Nephron (organoid): ENCODE data around the gene MED9.
A peak's percentile ranks its signal among the peaks of the same experiment; 100 is the strongest.

Experiments
- H3K27ac Mint-ChIP-seq, 3 experiments: 2 replicates each; pipeline ENCODE4 v1.8.0; 2020; ENCODE audit warnings: mixed read lengths in 3 of 3, mild to moderate bottlenecking in 2 of 3, moderate library complexity in 1 of 3
- H3K27me3 Mint-ChIP-seq: 2 replicates; pipeline ENCODE4 v1.8.0; 2021; ENCODE audit warnings: low read depth, mild to moderate bottlenecking, moderate library complexity, mixed read lengths
- H3K36me3 Mint-ChIP-seq: 2 replicates; pipeline ENCODE4 v1.8.0; 2020; ENCODE audit warnings: low read depth, mixed read lengths
- H3K4me1 Mint-ChIP-seq: 2 replicates; pipeline ENCODE4 v1.8.0; 2020; ENCODE audit warnings: mixed read lengths
- H3K4me3 Mint-ChIP-seq, 3 experiments: 2 replicates each; pipeline ENCODE4 v1.8.0; 2020; ENCODE audit warnings: mild to moderate bottlenecking in 3 of 3, mixed read lengths in 3 of 3, moderate library complexity in 2 of 3
- H3K9me3 Mint-ChIP-seq: 2 replicates; pipeline ENCODE4 v1.8.0; 2020; ENCODE audit warnings: mixed read lengths
- CTCF ChIP-seq, 3 experiments: fragments of 200-600 bp; sonication (generic); IDR thresholded peaks; one replicate each; pipeline ENCODE4 v1.5.0; 2021; ENCODE audit warnings: antibody characterized with exemption in 3 of 3; ENCODE audit not compliant: unreplicated experiment in 3 of 3

MED9 gene

GRCh38 chr17:17526369-17526768 is 49.6 kb downstream of the MED9 start:
- Mint-ChIP-seq H3K36me3 (no peaks in the 10 kb centered on the region), H3K4me3 (no peak overlapping the region), H3K27ac (peak overlapping the region in 2 of 3 experiments; percentile 57 to 82), H3K27me3 (no peaks in the 10 kb centered on the region), H3K9me3 (no peaks in the 10 kb centered on the region), H3K4me1 (peaks cover 40% of the 10 kb centered on the region)
- TF ChIP-seq CTCF (IDR thresholded peaks at IDR 0.05; ENCODE audit: unreplicated experiment in 3 of 3): no peak

DNA sequence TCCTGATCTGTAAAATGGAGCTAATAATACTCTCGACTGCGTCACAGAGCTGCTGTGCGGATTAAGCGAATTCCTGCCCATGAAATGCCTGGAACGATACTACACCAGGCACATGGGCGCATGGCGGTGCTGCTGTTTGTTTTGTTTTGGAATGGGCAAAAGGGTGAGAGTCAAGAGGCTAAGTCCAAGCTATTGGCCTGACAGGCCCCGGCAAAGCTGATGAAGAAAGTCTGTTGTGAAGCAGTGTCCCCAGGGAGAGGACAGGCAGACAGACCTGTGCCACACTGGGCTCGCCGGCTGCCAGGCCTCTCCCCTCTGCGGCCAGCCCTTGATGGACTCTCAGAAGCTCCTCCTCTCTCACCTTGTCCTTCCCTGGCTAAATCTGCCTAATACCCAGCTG is 50.7 kb downstream of the MED9 start:
- H3K9me3 Mint-ChIP-seq: peaks cover 3% of the 10 kb centered on the region
- H3K4me1 Mint-ChIP-seq: peaks cover 34% of the 10 kb centered on the region
- H3K27ac Mint-ChIP-seq: no peak overlapping the region
- no peaks in the 10 kb centered on the region for H3K36me3 Mint-ChIP-seq
- H3K4me3 Mint-ChIP-seq: no peak overlapping the region
- H3K27me3 Mint-ChIP-seq: no peaks in the 10 kb centered on the region
- no peak for TF ChIP-seq CTCF (IDR thresholded peaks at IDR 0.05; ENCODE audit: unreplicated experiment in 3 of 3)

DNA sequence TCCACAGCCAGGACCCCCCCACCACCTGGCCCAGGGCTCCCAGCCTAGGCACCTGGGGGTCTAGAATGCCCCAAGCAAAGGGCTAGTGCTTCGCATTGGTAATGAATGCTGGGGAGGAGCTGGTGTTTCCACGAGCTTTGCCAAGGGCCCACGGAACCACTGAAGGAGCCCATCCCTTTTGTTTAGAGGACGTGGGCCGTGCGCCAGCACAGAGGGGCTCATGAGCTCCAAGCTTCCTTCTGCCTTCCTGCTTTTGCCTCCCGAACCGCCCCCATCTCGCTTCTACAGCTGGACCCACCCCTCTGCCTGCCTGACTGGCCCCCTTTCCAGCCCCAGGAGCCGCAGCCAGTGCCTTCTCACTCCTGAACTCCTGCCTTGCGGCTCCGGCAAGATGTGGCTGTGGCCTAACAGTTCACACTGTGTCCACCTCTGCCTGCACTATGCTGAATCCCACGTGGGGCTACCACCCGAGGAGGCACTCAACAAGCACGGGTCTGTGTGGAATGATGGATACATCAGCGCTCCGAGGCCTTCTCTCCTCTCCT is 51.2 kb downstream of the MED9 start:
- Mint-ChIP-seq H3K36me3 (no peaks in the 10 kb centered on the region), H3K27ac (no peak overlapping the region), H3K4me3 (no peak overlapping the region), H3K4me1 (peaks cover 29% of the 10 kb centered on the region), H3K27me3 (no peaks in the 10 kb centered on the region), H3K9me3 (peaks cover 3% of the 10 kb centered on the region)
- TF ChIP-seq CTCF (IDR thresholded peaks at IDR 0.05; ENCODE audit: unreplicated experiment in 3 of 3): no peak

- Mint-ChIP-seq H3K36me3 (no peaks in the 10 kb centered on the region), H3K4me3 (no peak overlapping the region), H3K27ac (no peak overlapping the region), H3K4me1 (peaks cover 21% of the 10 kb centered on the region), H3K27me3 (no peaks in the 10 kb centered on the region), H3K9me3 (peaks cover 3% of the 10 kb centered on the region)
- TF ChIP-seq CTCF (IDR thresholded peaks at IDR 0.05; ENCODE audit: unreplicated experiment in 3 of 3): no peak
These were observed 52.2 kb downstream of the MED9 start for GRCh38 chr17:17528696-17529652.

GRCh38 chr17:17531156-17531555 is 54.4 kb downstream of the MED9 start:
- Mint-ChIP-seq H3K4me1 (peaks cover 11% of the 10 kb centered on the region), H3K9me3 (peaks cover 3% of the 10 kb centered on the region), H3K36me3 (no peaks in the 10 kb centered on the region), H3K27me3 (no peaks in the 10 kb centered on the region), H3K4me3 (no peak overlapping the region), H3K27ac (no peak overlapping the region)
- no peak for TF ChIP-seq CTCF (IDR thresholded peaks at IDR 0.05; ENCODE audit: unreplicated experiment in 3 of 3)
